HEK293 (cell line): ENCODE measurements around the gene COMMD4.

Source experiments
- BCL11B ChIP-seq: fragments of 450-650 bp; formaldehyde crosslinking; IDR thresholded peaks from 2 replicates; pipeline ENCODE4 v1.5.1; 2016; ENCODE audit warnings: low read depth, missing biosample characterization, missing genetic modification characterization
- HOXA7 ChIP-seq: sonication (generic); formaldehyde crosslinking; IDR thresholded peaks from 2 replicates; pipeline ENCODE4 v1.8.1; 2022; ENCODE audit warnings: missing genetic modification reagents, borderline replicate concordance
- IKZF3 ChIP-seq: fragments of 450-650 bp; IDR thresholded peaks from 2 replicates; pipeline ENCODE4 v1.5.0; 2018; ENCODE audit warnings: missing biosample characterization, mild to moderate bottlenecking, missing genetic modification characterization, moderate library complexity
- MEIS1 ChIP-seq: sonication (generic); formaldehyde crosslinking; IDR thresholded peaks from 2 replicates; pipeline ENCODE4 v1.8.1; 2022; ENCODE audit warnings: missing genetic modification reagents, mild to moderate bottlenecking, borderline replicate concordance
- OSR2 ChIP-seq: fragments of 450-650 bp; formaldehyde crosslinking; IDR thresholded peaks from 2 replicates; pipeline ENCODE4 v1.5.1; 2016; ENCODE audit warnings: missing biosample characterization, missing genetic modification characterization
- RBAK ChIP-seq: fragments of 450-650 bp; formaldehyde crosslinking; IDR thresholded peaks from 2 replicates; pipeline ENCODE4 v1.5.1; 2016; ENCODE audit warnings: missing biosample characterization, missing genetic modification characterization
- REPIN1 ChIP-seq: fragments of 450-650 bp; formaldehyde crosslinking; IDR thresholded peaks from 2 replicates; pipeline ENCODE4 v1.5.1; 2017; ENCODE audit warnings: missing biosample characterization, missing genetic modification characterization, low read depth
- SALL2 ChIP-seq: fragments of 450-650 bp; formaldehyde crosslinking; IDR thresholded peaks from 2 replicates; pipeline ENCODE4 v1.5.0; 2017; ENCODE audit warnings: missing biosample characterization, mild to moderate bottlenecking, missing genetic modification characterization, borderline replicate concordance
- SP2 ChIP-seq: fragments of 450-650 bp; formaldehyde crosslinking; IDR thresholded peaks from 2 replicates; pipeline ENCODE4 v1.5.1; 2016; ENCODE audit warnings: missing biosample characterization, missing genetic modification characterization
- YY1 ChIP-seq: fragments of 450-650 bp; formaldehyde crosslinking; IDR thresholded peaks from 2 replicates; pipeline ENCODE4 v1.5.1; 2018; ENCODE audit warnings: missing biosample characterization, missing genetic modification characterization
- ZBTB11 ChIP-seq: fragments of 450-650 bp; formaldehyde crosslinking; conservative IDR thresholded peaks from 2 replicates; pipeline ENCODE4 v1.5.1; 2016; ENCODE audit warnings: low read depth, missing biosample characterization, missing genetic modification characterization
- ZNF132 ChIP-seq: fragments of 450-650 bp; formaldehyde crosslinking; IDR thresholded peaks from 2 replicates; pipeline ENCODE4 v1.5.1; 2017; ENCODE audit warnings: missing biosample characterization, missing genetic modification characterization, borderline replicate concordance
- ZNF302 ChIP-seq: fragments of 450-650 bp; formaldehyde crosslinking; IDR thresholded peaks from 2 replicates; pipeline ENCODE4 v1.5.1; 2016; ENCODE audit warnings: missing biosample characterization, missing genetic modification characterization, low read depth
- ZNF394 ChIP-seq: fragments of 450-650 bp; formaldehyde crosslinking; IDR thresholded peaks from 2 replicates; pipeline ENCODE4 v1.5.1; 2016; ENCODE audit warnings: missing biosample characterization, missing genetic modification characterization, mild to moderate bottlenecking, moderate library complexity, borderline replicate concordance
- ZNF48 ChIP-seq: fragments of 450-650 bp; formaldehyde crosslinking; IDR thresholded peaks from 2 replicates; pipeline ENCODE4 v1.5.1; 2016; ENCODE audit warnings: missing biosample characterization, missing genetic modification characterization
- ZNF549 ChIP-seq: fragments of 450-650 bp; IDR thresholded peaks from 2 replicates; pipeline ENCODE4 v1.5.1; 2018; ENCODE audit warnings: missing biosample characterization, missing genetic modification characterization, mild to moderate bottlenecking, inconsistent platforms, moderate library complexity
- ZNF658 ChIP-seq: fragments of 450-650 bp; formaldehyde crosslinking; IDR thresholded peaks from 2 replicates; pipeline ENCODE4; 2016; ENCODE audit warnings: missing biosample characterization, missing genetic modification characterization
- ZNF785 ChIP-seq: fragments of 450-650 bp; formaldehyde crosslinking; IDR thresholded peaks from 2 replicates; pipeline ENCODE4 v1.5.1; 2016; ENCODE audit warnings: missing biosample characterization, missing genetic modification characterization
- ZSCAN23 ChIP-seq: fragments of 450-650 bp; formaldehyde crosslinking; IDR thresholded peaks from 2 replicates; pipeline ENCODE4 v1.5.1; 2016; ENCODE audit warnings: missing biosample characterization, missing genetic modification characterization
- TF ChIP-seq, protein P1 (sequence below): IDR thresholded peaks from 2 replicates; pipeline ENCODE4 v1.6.1; 2011; ENCODE audit warnings: mild to moderate bottlenecking, low read depth, low read length, borderline replicate concordance
- TF ChIP-seq, protein P2 (sequence below): fragments of 450-650 bp; formaldehyde crosslinking; IDR thresholded peaks from 2 replicates; pipeline ENCODE4 v1.5.1; 2016; ENCODE audit warnings: missing biosample characterization, missing genetic modification characterization
- TF ChIP-seq, protein P3 (sequence below): fragments of 450-650 bp; formaldehyde crosslinking; IDR thresholded peaks from 2 replicates; pipeline ENCODE4 v1.5.1; 2016; ENCODE audit warnings: missing biosample characterization, missing genetic modification characterization
- TF ChIP-seq, protein P4 (sequence below): fragments of 450-650 bp; formaldehyde crosslinking; IDR thresholded peaks from 2 replicates; pipeline ENCODE4 v1.5.1; 2016; ENCODE audit warnings: missing biosample characterization, missing genetic modification characterization, low read depth
- TF ChIP-seq, protein P5 (sequence below): fragments of 450-650 bp; formaldehyde crosslinking; conservative IDR thresholded peaks from 2 replicates; pipeline ENCODE4 v1.5.1; 2016; ENCODE audit warnings: low read depth, missing biosample characterization, missing genetic modification characterization

Gene COMMD4

GRCh38 chr15:75367913-75368688, 32.2 kb downstream of the COMMD4 start, which contains the start of gene MAN2C1 (continued):
- TF ChIP-seq SALL2 (tag by site-specific recombination) (peak; percentile 67; the same call in 1 of the 2 replicates), REPIN1 (tag by site-specific recombination) (peak; percentile 83; the same call in 1 of the 2 replicates), ZSCAN23 (tag by site-specific recombination) (peak; percentile 93), ZNF132 (tag by site-specific recombination) (no peak), MEIS1 (CRISPR knock-in tag) (no peak), SP2 (tag by site-specific recombination) (peak; percentile 99), ZNF549 (tag by site-specific recombination) (no peak), BCL11B (tag by site-specific recombination) (peak; percentile 77), OSR2 (tag by site-specific recombination) (peak; percentile 85), ZNF785 (tag by site-specific recombination) (peak; percentile 82; the same call in 1 of the 2 replicates), HOXA7 (CRISPR knock-in tag) (no peak), ZNF394 (peak; percentile 89), ZNF302 (tag by site-specific recombination) (0 out of 2 replicates have a peak, but pooled peaks have one; percentile 32), RBAK (tag by site-specific recombination) (no peak; the same call in 1 of the 2 replicates), ZBTB11 (tag by site-specific recombination) (peak; percentile 100), ZNF48 (tag by site-specific recombination) (no peak), YY1 (tag by site-specific recombination) (peak; percentile 98), IKZF3 (tag by site-specific recombination) (peak; percentile 90), ZNF658 (tag by site-specific recombination) (no peak)
- TF ChIP-seq, protein P1, sequence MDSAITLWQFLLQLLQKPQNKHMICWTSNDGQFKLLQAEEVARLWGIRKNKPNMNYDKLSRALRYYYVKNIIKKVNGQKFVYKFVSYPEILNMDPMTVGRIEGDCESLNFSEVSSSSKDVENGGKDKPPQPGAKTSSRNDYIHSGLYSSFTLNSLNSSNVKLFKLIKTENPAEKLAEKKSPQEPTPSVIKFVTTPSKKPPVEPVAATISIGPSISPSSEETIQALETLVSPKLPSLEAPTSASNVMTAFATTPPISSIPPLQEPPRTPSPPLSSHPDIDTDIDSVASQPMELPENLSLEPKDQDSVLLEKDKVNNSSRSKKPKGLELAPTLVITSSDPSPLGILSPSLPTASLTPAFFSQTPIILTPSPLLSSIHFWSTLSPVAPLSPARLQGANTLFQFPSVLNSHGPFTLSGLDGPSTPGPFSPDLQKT = no peak; the same call in 1 of the 2 replicates
- TF ChIP-seq, protein P2, sequence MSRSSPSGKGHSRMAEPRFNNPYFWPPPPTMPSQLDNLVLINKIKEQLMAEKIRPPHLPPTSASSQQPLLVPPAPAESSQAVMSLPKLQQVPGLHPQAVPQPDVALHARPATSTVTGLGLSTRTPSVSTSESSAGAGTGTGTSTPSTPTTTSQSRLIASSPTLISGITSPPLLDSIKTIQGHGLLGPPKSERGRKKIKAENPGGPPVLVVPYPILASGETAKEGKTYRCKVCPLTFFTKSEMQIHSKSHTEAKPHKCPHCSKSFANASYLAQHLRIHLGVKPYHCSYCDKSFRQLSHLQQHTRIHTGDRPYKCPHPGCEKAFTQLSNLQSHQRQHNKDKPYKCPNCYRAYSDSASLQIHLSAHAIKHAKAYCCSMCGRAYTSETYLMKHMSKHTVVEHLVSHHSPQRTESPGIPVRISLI (tag by site-specific recombination) = peak; percentile 20; the same call in 1 of the 2 replicates
- TF ChIP-seq, protein P3, sequence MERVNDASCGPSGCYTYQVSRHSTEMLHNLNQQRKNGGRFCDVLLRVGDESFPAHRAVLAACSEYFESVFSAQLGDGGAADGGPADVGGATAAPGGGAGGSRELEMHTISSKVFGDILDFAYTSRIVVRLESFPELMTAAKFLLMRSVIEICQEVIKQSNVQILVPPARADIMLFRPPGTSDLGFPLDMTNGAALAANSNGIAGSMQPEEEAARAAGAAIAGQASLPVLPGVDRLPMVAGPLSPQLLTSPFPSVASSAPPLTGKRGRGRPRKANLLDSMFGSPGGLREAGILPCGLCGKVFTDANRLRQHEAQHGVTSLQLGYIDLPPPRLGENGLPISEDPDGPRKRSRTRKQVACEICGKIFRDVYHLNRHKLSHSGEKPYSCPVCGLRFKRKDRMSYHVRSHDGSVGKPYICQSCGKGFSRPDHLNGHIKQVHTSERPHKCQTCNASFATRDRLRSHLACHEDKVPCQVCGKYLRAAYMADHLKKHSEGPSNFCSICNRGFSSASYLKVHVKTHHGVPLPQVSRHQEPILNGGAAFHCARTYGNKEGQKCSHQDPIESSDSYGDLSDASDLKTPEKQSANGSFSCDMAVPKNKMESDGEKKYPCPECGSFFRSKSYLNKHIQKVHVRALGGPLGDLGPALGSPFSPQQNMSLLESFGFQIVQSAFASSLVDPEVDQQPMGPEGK (tag by site-specific recombination) = peak; percentile 99
- TF ChIP-seq, protein P4, sequence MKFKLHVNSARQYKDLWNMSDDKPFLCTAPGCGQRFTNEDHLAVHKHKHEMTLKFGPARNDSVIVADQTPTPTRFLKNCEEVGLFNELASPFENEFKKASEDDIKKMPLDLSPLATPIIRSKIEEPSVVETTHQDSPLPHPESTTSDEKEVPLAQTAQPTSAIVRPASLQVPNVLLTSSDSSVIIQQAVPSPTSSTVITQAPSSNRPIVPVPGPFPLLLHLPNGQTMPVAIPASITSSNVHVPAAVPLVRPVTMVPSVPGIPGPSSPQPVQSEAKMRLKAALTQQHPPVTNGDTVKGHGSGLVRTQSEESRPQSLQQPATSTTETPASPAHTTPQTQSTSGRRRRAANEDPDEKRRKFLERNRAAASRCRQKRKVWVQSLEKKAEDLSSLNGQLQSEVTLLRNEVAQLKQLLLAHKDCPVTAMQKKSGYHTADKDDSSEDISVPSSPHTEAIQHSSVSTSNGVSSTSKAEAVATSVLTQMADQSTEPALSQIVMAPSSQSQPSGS = no peak
- TF ChIP-seq, protein P5, sequence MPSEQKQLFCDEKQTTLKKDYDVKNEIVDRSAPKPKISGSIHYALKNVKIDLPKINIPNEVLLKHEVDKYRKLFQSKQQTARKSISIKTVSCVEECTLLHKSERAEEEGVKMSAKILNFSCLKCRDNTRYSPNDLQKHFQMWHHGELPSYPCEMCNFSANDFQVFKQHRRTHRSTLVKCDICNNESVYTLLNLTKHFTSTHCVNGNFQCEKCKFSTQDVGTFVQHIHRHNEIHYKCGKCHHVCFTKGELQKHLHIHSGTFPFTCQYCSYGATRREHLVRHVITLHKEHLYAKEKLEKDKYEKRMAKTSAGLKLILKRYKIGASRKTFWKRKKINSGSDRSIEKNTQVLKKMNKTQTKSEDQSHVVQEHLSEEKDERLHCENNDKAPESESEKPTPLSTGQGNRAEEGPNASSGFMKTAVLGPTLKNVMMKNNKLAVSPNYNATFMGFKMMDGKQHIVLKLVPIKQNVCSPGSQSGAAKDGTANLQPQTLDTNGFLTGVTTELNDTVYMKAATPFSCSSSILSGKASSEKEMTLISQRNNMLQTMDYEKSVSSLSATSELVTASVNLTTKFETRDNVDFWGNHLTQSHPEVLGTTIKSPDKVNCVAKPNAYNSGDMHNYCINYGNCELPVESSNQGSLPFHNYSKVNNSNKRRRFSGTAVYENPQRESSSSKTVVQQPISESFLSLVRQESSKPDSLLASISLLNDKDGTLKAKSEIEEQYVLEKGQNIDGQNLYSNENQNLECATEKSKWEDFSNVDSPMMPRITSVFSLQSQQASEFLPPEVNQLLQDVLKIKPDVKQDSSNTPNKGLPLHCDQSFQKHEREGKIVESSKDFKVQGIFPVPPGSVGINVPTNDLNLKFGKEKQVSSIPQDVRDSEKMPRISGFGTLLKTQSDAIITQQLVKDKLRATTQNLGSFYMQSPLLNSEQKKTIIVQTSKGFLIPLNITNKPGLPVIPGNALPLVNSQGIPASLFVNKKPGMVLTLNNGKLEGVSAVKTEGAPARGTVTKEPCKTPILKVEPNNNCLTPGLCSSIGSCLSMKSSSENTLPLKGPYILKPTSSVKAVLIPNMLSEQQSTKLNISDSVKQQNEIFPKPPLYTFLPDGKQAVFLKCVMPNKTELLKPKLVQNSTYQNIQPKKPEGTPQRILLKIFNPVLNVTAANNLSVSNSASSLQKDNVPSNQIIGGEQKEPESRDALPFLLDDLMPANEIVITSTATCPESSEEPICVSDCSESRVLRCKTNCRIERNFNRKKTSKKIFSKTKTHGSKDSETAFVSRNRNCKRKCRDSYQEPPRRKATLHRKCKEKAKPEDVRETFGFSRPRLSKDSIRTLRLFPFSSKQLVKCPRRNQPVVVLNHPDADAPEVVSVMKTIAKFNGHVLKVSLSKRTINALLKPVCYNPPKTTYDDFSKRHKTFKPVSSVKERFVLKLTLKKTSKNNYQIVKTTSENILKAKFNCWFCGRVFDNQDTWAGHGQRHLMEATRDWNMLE (tag by site-specific recombination) = peak; percentile 66
